ENCODE data around the gene AOPEP. TPM values are rescaled to one million over a fixed set of nuclear protein-coding genes. Genes with fewer than 3 reads are reported as not detected.
"Not testable (repeated sequence)": the region's sequence is repeated elsewhere in the genome, so short reads cannot be mapped to it uniquely, and the experiment has no call there.

The AOPEP gene
- total and polyA plus RNA-seq, 4 donors: 210 to 311 (median 285) TPM

GRCh38 chr9:94938384-94938783, 211.9 kb downstream of the AOPEP start:
- no peak for DNase-seq
- peak overlapping the region in 1 of 2 donors; percentile 59 for H3K27ac ChIP-seq (ENCODE audit: low read depth in 1 of 2, low read length in 2 of 2)
- peaks cover 3 to 11% of the 10 kb centered on the region in 2 donors for H3K4me1 ChIP-seq (ENCODE audit: control insufficient read depth in 1 of 2, insufficient read depth in 2 of 2, low read length in 2 of 2)
- intact Hi-C loops (cut with DNase I): no loop called here
- no peak for ATAC-seq (ENCODE audit: low FRiP score)
- no peaks in the 10 kb centered on the region for H3K27me3 ChIP-seq (ENCODE audit: control insufficient read depth in 1 of 2, insufficient read depth in 2 of 2, low read length in 1 of 2)
- no peak overlapping the region for H3K4me3 ChIP-seq (ENCODE audit: low read length in 2 of 2)
- H3K36me3 ChIP-seq (ENCODE audit: control insufficient read depth in 1 of 2, insufficient read depth in 2 of 2, low read length in 1 of 2): no peaks in the 10 kb centered on the region
- WGBS, 2 donors: 78 to 84% methylated on average over 3 of the region's 3 CpGs
- no peaks in the 10 kb centered on the region for H3K9me3 ChIP-seq (ENCODE audit: control insufficient read depth, low read length)

GRCh38 chr9:94940296-94940695, 213.8 kb downstream of the AOPEP start:
- ATAC-seq (ENCODE audit: low FRiP score); DNase-seq; intact Hi-C loops (cut with DNase I); H3K9me3 ChIP-seq (ENCODE audit: control insufficient read depth, low read length); H3K4me3 ChIP-seq (ENCODE audit: low read length in 2 of 2); H3K36me3 ChIP-seq (ENCODE audit: control insufficient read depth in 1 of 2, insufficient read depth in 2 of 2, low read length in 1 of 2); H3K27me3 ChIP-seq (ENCODE audit: control insufficient read depth in 1 of 2, insufficient read depth in 2 of 2, low read length in 1 of 2); H3K27ac ChIP-seq (ENCODE audit: low read depth in 1 of 2, low read length in 2 of 2): not testable (repeated sequence)
- H3K4me1 ChIP-seq (ENCODE audit: control insufficient read depth in 1 of 2, insufficient read depth in 2 of 2, low read length in 2 of 2): peaks cover 3 to 11% of the 10 kb centered on the region in 2 donors
- WGBS, 2 donors: 96 to 98% methylated on average over 6 of the region's 6 CpGs

- 73 to 80% methylated on average over 3 of the region's 3 CpGs for WGBS, 2 donors
Observed at GRCh38 chr9:94941211-94941875, 214.8 kb downstream of the AOPEP start.

GRCh38 chr9:94944626-94945025, 218.1 kb downstream of the AOPEP start:
- Histone ChIP-seq H3K9me3 (ENCODE audit: control insufficient read depth, low read length) (no peaks in the 10 kb centered on the region), H3K4me3 (ENCODE audit: low read length in 2 of 2) (no peak overlapping the region), H3K36me3 (ENCODE audit: control insufficient read depth in 1 of 2, insufficient read depth in 2 of 2, low read length in 1 of 2) (no peaks in the 10 kb centered on the region), H3K4me1 (ENCODE audit: control insufficient read depth in 1 of 2, insufficient read depth in 2 of 2, low read length in 2 of 2) (peaks cover 3 to 5% of the 10 kb centered on the region in 2 donors), H3K27me3 (ENCODE audit: control insufficient read depth in 1 of 2, insufficient read depth in 2 of 2, low read length in 1 of 2) (no peaks in the 10 kb centered on the region), H3K27ac (ENCODE audit: low read depth in 1 of 2, low read length in 2 of 2) (peak overlapping the region in 1 of 2 donors; percentile 20)
- WGBS, 2 donors: 97% methylated on average over 1 of the region's 1 CpG
- ATAC-seq (ENCODE audit: low FRiP score) (no peak), DNase-seq (no peak)
- intact Hi-C loops (cut with DNase I): no loop called here

More at GRCh38 chr9:94941211-94941875, 214.8 kb downstream of the AOPEP start:
- DNase-seq (no peak), ATAC-seq (ENCODE audit: low FRiP score) (peak; percentile 17)
- no peaks in the 10 kb centered on the region for H3K36me3 ChIP-seq (ENCODE audit: control insufficient read depth in 1 of 2, insufficient read depth in 2 of 2, low read length in 1 of 2)
- peak overlapping the region in 1 of 2 donors; percentile 75 for H3K27ac ChIP-seq (ENCODE audit: low read depth in 1 of 2, low read length in 2 of 2)
- intact Hi-C loops (cut with DNase I): no loop called here
- H3K27me3 ChIP-seq (ENCODE audit: control insufficient read depth in 1 of 2, insufficient read depth in 2 of 2, low read length in 1 of 2): no peaks in the 10 kb centered on the region
- peaks cover 5 to 11% of the 10 kb centered on the region in 2 donors for H3K4me1 ChIP-seq (ENCODE audit: control insufficient read depth in 1 of 2, insufficient read depth in 2 of 2, low read length in 2 of 2)
- H3K9me3 ChIP-seq (ENCODE audit: control insufficient read depth, low read length): no peaks in the 10 kb centered on the region
- no peak overlapping the region for H3K4me3 ChIP-seq (ENCODE audit: low read length in 2 of 2)

GRCh38 chr9:94945197-94946144, 219.0 kb downstream of the AOPEP start:
- intact Hi-C loops (cut with DNase I): no loop called here
- no peaks in the 10 kb centered on the region for H3K9me3 ChIP-seq (ENCODE audit: control insufficient read depth, low read length)
- no peaks in the 10 kb centered on the region for H3K36me3 ChIP-seq (ENCODE audit: control insufficient read depth in 1 of 2, insufficient read depth in 2 of 2, low read length in 1 of 2)
- H3K27me3 ChIP-seq (ENCODE audit: control insufficient read depth in 1 of 2, insufficient read depth in 2 of 2, low read length in 1 of 2): no peaks in the 10 kb centered on the region
- DNase-seq (peak; percentile 79 to 87), ATAC-seq (ENCODE audit: low FRiP score) (peak; percentile 85)
- WGBS, 2 donors: 28 to 31% methylated on average over 14 of the region's 14 CpGs
- no peak overlapping the region for H3K4me3 ChIP-seq (ENCODE audit: low read length in 2 of 2)
- peak overlapping the region; percentile 84 to 98 for H3K27ac ChIP-seq (ENCODE audit: low read depth in 1 of 2, low read length in 2 of 2)
- H3K4me1 ChIP-seq (ENCODE audit: control insufficient read depth in 1 of 2, insufficient read depth in 2 of 2, low read length in 2 of 2): peaks cover 5 to 6% of the 10 kb centered on the region in 2 donors

- H3K27ac ChIP-seq (ENCODE audit: low read depth in 1 of 2, low read length in 2 of 2): peak overlapping the region; percentile 84 to 92
- no peak for DNase-seq
- H3K4me3 ChIP-seq (ENCODE audit: low read length in 2 of 2): no peak overlapping the region
- H3K4me1 ChIP-seq (ENCODE audit: control insufficient read depth in 1 of 2, insufficient read depth in 2 of 2, low read length in 2 of 2): peaks cover 4 to 5% of the 10 kb centered on the region in 2 donors
- no peaks in the 10 kb centered on the region for H3K27me3 ChIP-seq (ENCODE audit: control insufficient read depth in 1 of 2, insufficient read depth in 2 of 2, low read length in 1 of 2)
- no peaks in the 10 kb centered on the region for H3K9me3 ChIP-seq (ENCODE audit: control insufficient read depth, low read length)
- 65 to 69% methylated on average over 3 of the region's 3 CpGs for WGBS, 2 donors
- H3K36me3 ChIP-seq (ENCODE audit: control insufficient read depth in 1 of 2, insufficient read depth in 2 of 2, low read length in 1 of 2): no peaks in the 10 kb centered on the region
- intact Hi-C loops (cut with DNase I): no loop called here
- no peak for ATAC-seq (ENCODE audit: low FRiP score)
Observed at GRCh38 chr9:94946256-94946655, 219.8 kb downstream of the AOPEP start.

GRCh38 chr9:94948567-94949235, 222.2 kb downstream of the AOPEP start:
- Histone ChIP-seq H3K4me3 (ENCODE audit: low read length in 2 of 2) (no peak overlapping the region), H3K9me3 (ENCODE audit: control insufficient read depth, low read length) (no peaks in the 10 kb centered on the region), H3K36me3 (ENCODE audit: control insufficient read depth in 1 of 2, insufficient read depth in 2 of 2, low read length in 1 of 2) (no peaks in the 10 kb centered on the region), H3K27ac (ENCODE audit: low read depth in 1 of 2, low read length in 2 of 2) (peak overlapping the region; percentile 4 to 58), H3K27me3 (ENCODE audit: control insufficient read depth in 1 of 2, insufficient read depth in 2 of 2, low read length in 1 of 2) (no peaks in the 10 kb centered on the region), H3K4me1 (ENCODE audit: control insufficient read depth in 1 of 2, insufficient read depth in 2 of 2, low read length in 2 of 2) (peaks cover 7 to 11% of the 10 kb centered on the region in 2 donors)
- ATAC-seq (ENCODE audit: low FRiP score) (no peak), DNase-seq (no peak)
- WGBS, 2 donors: 50 to 52% methylated on average over 5 of the region's 5 CpGs
- intact Hi-C loops (cut with DNase I): no loop called here

GRCh38 chr9:94949370-94949769, 222.9 kb downstream of the AOPEP start:
- peak overlapping the region in 1 of 2 donors; percentile 5 for H3K27ac ChIP-seq (ENCODE audit: low read depth in 1 of 2, low read length in 2 of 2)
- intact Hi-C loops (cut with DNase I): no loop called here
- no peaks in the 10 kb centered on the region for H3K36me3 ChIP-seq (ENCODE audit: control insufficient read depth in 1 of 2, insufficient read depth in 2 of 2, low read length in 1 of 2)
- DNase-seq (no peak), ATAC-seq (ENCODE audit: low FRiP score) (no peak)
- no peak overlapping the region for H3K4me3 ChIP-seq (ENCODE audit: low read length in 2 of 2)
- no peaks in the 10 kb centered on the region for H3K27me3 ChIP-seq (ENCODE audit: control insufficient read depth in 1 of 2, insufficient read depth in 2 of 2, low read length in 1 of 2)
- H3K9me3 ChIP-seq (ENCODE audit: control insufficient read depth, low read length): no peaks in the 10 kb centered on the region
- 78 to 81% methylated on average over 5 of the region's 5 CpGs for WGBS, 2 donors
- H3K4me1 ChIP-seq (ENCODE audit: control insufficient read depth in 1 of 2, insufficient read depth in 2 of 2, low read length in 2 of 2): peaks cover 7 to 11% of the 10 kb centered on the region in 2 donors

Measured in aorta (tissue), 5 donors.